HG02763 (cell line): ENCODE measurements around the gene SUDS3.
"Not testable (repeated sequence)": the region's sequence is repeated elsewhere in the genome, so short reads cannot be mapped to it uniquely, and the experiment has no call there.

ENCODE experiments used
- ATAC-seq: cut with Tn5 transposase; IDR thresholded peaks from one replicate; pipeline ENCODE4 v1.9.1; 2021; ENCODE audit warnings: mild to moderate bottlenecking, moderate library complexity; ENCODE audit not compliant: unreplicated experiment

SUDS3 gene

GRCh38 chr12:118391836-118392235 lies 15.5 kb downstream of the SUDS3 start:
- no peak for ATAC-seq

GRCh38 chr12:118397708-118398440 lies 21.5 kb downstream of the SUDS3 start:
- no peak for ATAC-seq

GRCh38 chr12:118398524-118398923 lies 22.2 kb downstream of the SUDS3 start:
- no peak for ATAC-seq

- ATAC-seq: no peak
These were observed 22.6 kb downstream of the SUDS3 start for GRCh38 chr12:118398940-118399339.

- no peak for ATAC-seq
These were observed 25.9 kb downstream of the SUDS3 start for GRCh38 chr12:118402251-118402650.

GRCh38 chr12:118404876-118405521 lies 28.6 kb downstream of the SUDS3 start:
- ATAC-seq: no peak

- ATAC-seq: not testable (repeated sequence)
These were observed 31.9 kb downstream of the SUDS3 start for GRCh38 chr12:118408241-118408640.

GRCh38 chr12:118409834-118410233 lies 33.5 kb downstream of the SUDS3 start:
- ATAC-seq: no peak

- no peak for ATAC-seq
These were observed 41.6 kb downstream of the SUDS3 start for GRCh38 chr12:118417942-118418341.

- ATAC-seq: no peak
These were observed 42.2 kb downstream of the SUDS3 start for GRCh38 chr12:118418385-118419057.

- no peak for ATAC-seq
These were observed 44.3 kb downstream of the SUDS3 start for GRCh38 chr12:118420673-118421072.

GRCh38 chr12:118424884-118425283 lies 48.5 kb downstream of the SUDS3 start:
- ATAC-seq: no peak

GRCh38 chr12:118425364-118425763 lies 49.0 kb downstream of the SUDS3 start:
- ATAC-seq: no peak

- no peak for ATAC-seq
These were observed 51.5 kb downstream of the SUDS3 start for GRCh38 chr12:118427819-118428218.

- ATAC-seq: no peak
These were observed 52.3 kb downstream of the SUDS3 start for GRCh38 chr12:118428643-118429042.

GRCh38 chr12:118429688-118430383 lies 53.5 kb downstream of the SUDS3 start:
- ATAC-seq: no peak

GRCh38 chr12:118430516-118430915 lies 54.2 kb downstream of the SUDS3 start:
- ATAC-seq: no peak

GRCh38 chr12:118432812-118433545 lies 56.6 kb downstream of the SUDS3 start:
- ATAC-seq: no peak

GRCh38 chr12:118436002-118436730 lies 59.8 kb downstream of the SUDS3 start:
- ATAC-seq: no peak

GRCh38 chr12:118436986-118437385 lies 60.6 kb downstream of the SUDS3 start:
- ATAC-seq: no peak
